ENCODE results near the gene ANKS3.

- TF ChIP-seq CTCF (conservative IDR thresholded peaks at IDR 0.05; ENCODE audit: low read length) (no peak), EZH2phosphoT487 (IDR thresholded peaks at IDR 0.05; ENCODE audit: borderline replicate concordance, low read depth, low read length) (no peak)
Observed at GRCh38 chr16:4733747-4734062, 366 bp downstream of the ANKS3 start.
